ENCODE results near the gene CLTB. TPM values are rescaled to one million over a fixed set of nuclear protein-coding genes. Genes with fewer than 3 reads are reported as not detected.

Gene CLTB
- total and polyA plus RNA-seq, 2 of the 8 experiments (the other 6 are each of a cell fraction or from before 2014, with no cell fraction given): 25.9 to 34.9 TPM

- Histone ChIP-seq H4K5ac (ENCODE audit: insufficient read length, low read depth, low read length) (peak overlapping the region; percentile 68), H3K4me1 (replicated peaks in 1 of 4; ENCODE audit: control insufficient read depth in 3 of 4, insufficient read depth in 4 of 4, low read length in 3 of 4) (peaks cover 0 to 3% (median 0%) of the 10 kb centered on the region in 4 experiments; a peak in 4 of 7 replicates), H2BK12ac (ENCODE audit: low read depth, low read length) (no peak overlapping the region), H3K27ac (ENCODE audit: low read depth, low read length) (peak overlapping the region; percentile 88), H2AFZ (ENCODE audit: low read length) (0 out of 2 replicates have a peak overlapping the region, but pooled peaks have one; percentile 75), H2AK5ac (ENCODE audit: low read depth, low read length) (no peak overlapping the region), H2BK120ac (replicated peaks; ENCODE audit: low read depth, low read length) (no peak overlapping the region), H4K8ac (ENCODE audit: extremely low read depth, insufficient read depth, low read length) (peak overlapping the region; percentile 96), H3K4me3 (ENCODE audit: extremely low read depth in 1 of 4, insufficient read depth in 2 of 4, low read depth in 3 of 4, low read length in 4 of 4) (peak overlapping the region; percentile 79 to 95 (median 92)), H3K36me3 (ENCODE audit: control insufficient read depth in 2 of 4, insufficient read depth in 4 of 4, low read length in 3 of 4) (peaks cover 0 to 27% (median under 1%) of the 10 kb centered on the region in 4 experiments; a peak in 3 of 8 replicates), H3K79me1 (ENCODE audit: low read depth, low read length) (peaks cover 9% of the 10 kb centered on the region), H3K79me2 (ENCODE audit: control insufficient read depth in 1 of 2, insufficient read depth in 2 of 2, low read length in 2 of 2) (peaks cover 5 to 38% of the 10 kb centered on the region in 2 experiments; a peak in 3 of 4 replicates), H4K20me1 (replicated peaks in 1 of 2; ENCODE audit: control insufficient read depth in 1 of 2, insufficient read depth in 2 of 2, low read length in 2 of 2) (peaks cover 0 to 12% of the 10 kb centered on the region in 2 experiments), H3K14ac (ENCODE audit: insufficient read length) (no peak overlapping the region), H4K91ac (replicated peaks; ENCODE audit: insufficient read length, low read length) (no peak overlapping the region), H3K23ac (ENCODE audit: insufficient read length) (no peak overlapping the region), H3K4me2 (ENCODE audit: insufficient read depth in 1 of 2, low read depth in 2 of 2, low read length in 2 of 2) (peak overlapping the region; percentile 68 to 79), H3K27me3 (replicated peaks in 1 of 4; ENCODE audit: control insufficient read depth in 3 of 4, extremely low read depth in 1 of 4, insufficient read depth in 3 of 4, low read length in 3 of 4) (peaks cover 7 to 30% (median 24%) of the 10 kb centered on the region in 4 experiments), H2BK20ac (ENCODE audit: low read length) (no peak overlapping the region), H2BK5ac (ENCODE audit: low read depth, low read length) (peak overlapping the region; percentile 81), H3K23me2 (ENCODE audit: low read depth, low read length) (peaks cover 14% of the 10 kb centered on the region), H2BK15ac (ENCODE audit: low read length) (no peak overlapping the region), H3K9ac (replicated peaks in 1 of 4; ENCODE audit: extremely low read depth in 1 of 4, low read depth in 3 of 4, low read length in 3 of 4) (peak overlapping the region; percentile 51 to 95 (median 82)), H3K56ac (replicated peaks; ENCODE audit: insufficient read length, low read depth, low read length) (peak overlapping the region; percentile 92), H3K4ac (replicated peaks; ENCODE audit: insufficient read length, low read depth, low read length) (peak overlapping the region; percentile 78), H3K9me3 (ENCODE audit: insufficient read depth in 2 of 2, low read depth in 1 of 2, low read length in 1 of 2) (no peaks in the 10 kb centered on the region), H3K18ac (ENCODE audit: extremely low read depth, low read length) (peak overlapping the region; percentile 32; the same call in 1 of the 2 replicates)
- ChIA-PET CTCF (ENCODE audit: partially characterized antibody) (interaction anchor here (1.1 kb wide), 1 partner anchor 13 kb away, joined by 3 read pairs; no protein-coding TSS in a partner anchor), POLR2A (ENCODE audit: partially characterized antibody) (interaction anchor here (1.0 to 3.6 kb wide), 12 partner anchors 9 to 184 kb away, joined by 3 to 30 read pairs (median 5); partner anchors contain the start of genes HIGD2A, NOP16 and RNF44)
- WGBS, 2 experiments (ENCODE audit: extremely low coverage in 1 of 2, insufficient coverage in 1 of 2, insufficient read length in 1 of 2, insufficient replicate concordance in 2 of 2, low coverage in 1 of 2, low lambda C conversion rate in 2 of 2, missing lambda C conversion rate in 1 of 2): 4% methylated on average over 26 of the region's 27 CpGs; no CpG with 5 or more reads in 1 of the 2 experiments
- DNase-seq (ENCODE audit: low read depth in 1 of 2, low spot score in 2 of 2) (no peak), FAIRE-seq (no peak)
- TF ChIP-seq RAD21 (IDR thresholded peaks at IDR 0.05 in 1 of 2, conservative IDR thresholded peaks at IDR 0.05 in 1 of 2; ENCODE audit: low read depth in 2 of 2, low read length in 2 of 2) (no peak), RBBP5 (IDR thresholded peaks at IDR 0.05; ENCODE audit: borderline replicate concordance, low read depth, low read length) (no peak)
- TF ChIP-seq, protein P1, sequence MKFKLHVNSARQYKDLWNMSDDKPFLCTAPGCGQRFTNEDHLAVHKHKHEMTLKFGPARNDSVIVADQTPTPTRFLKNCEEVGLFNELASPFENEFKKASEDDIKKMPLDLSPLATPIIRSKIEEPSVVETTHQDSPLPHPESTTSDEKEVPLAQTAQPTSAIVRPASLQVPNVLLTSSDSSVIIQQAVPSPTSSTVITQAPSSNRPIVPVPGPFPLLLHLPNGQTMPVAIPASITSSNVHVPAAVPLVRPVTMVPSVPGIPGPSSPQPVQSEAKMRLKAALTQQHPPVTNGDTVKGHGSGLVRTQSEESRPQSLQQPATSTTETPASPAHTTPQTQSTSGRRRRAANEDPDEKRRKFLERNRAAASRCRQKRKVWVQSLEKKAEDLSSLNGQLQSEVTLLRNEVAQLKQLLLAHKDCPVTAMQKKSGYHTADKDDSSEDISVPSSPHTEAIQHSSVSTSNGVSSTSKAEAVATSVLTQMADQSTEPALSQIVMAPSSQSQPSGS (IDR thresholded peaks at IDR 0.05; ENCODE audit: low read length): no peak
These were observed 55.4 kb downstream of the CLTB start for GRCh38 chr5:176360894-176361436.

Measured in H1 (cell line).